Measurements from ENCODE around the gene NOTCH1.
"Not testable (repeated sequence)": the region's sequence is repeated elsewhere in the genome, so short reads cannot be mapped to it uniquely, and the experiment has no call there.

NOTCH1 gene

GRCh38 chr9:136581614-136582447, 36.0 kb upstream of the NOTCH1 start:
- TF ChIP-seq POLR2AphosphoS5 (IDR thresholded peaks at IDR 0.05; ENCODE audit: borderline replicate concordance, low read depth, low read length) (no peak), FOXP2 (optimal IDR thresholded peaks at IDR 0.05; ENCODE audit: control extremely low read depth, extremely low read length, insufficient read depth) (no peak), EZH2 (IDR thresholded peaks at IDR 0.05) (no peak)
- Histone ChIP-seq H3K9me3 (ENCODE audit: low read depth, low read length) (no peaks in the 10 kb centered on the region), H3K4me3 (no peak overlapping the region), H3K36me3 (ENCODE audit: insufficient read depth, low read length) (no peaks in the 10 kb centered on the region), H3K9ac (ENCODE audit: insufficient read length) (no peak overlapping the region), H3K27ac (no peak overlapping the region)
- no peak for DNase-seq (ENCODE audit: low read depth, low spot score)

- H3K9ac ChIP-seq (ENCODE audit: insufficient read length); H3K9me3 ChIP-seq (ENCODE audit: low read depth, low read length); H3K4me3 ChIP-seq; DNase-seq (ENCODE audit: low read depth, low spot score); H3K27ac ChIP-seq; H3K36me3 ChIP-seq (ENCODE audit: insufficient read depth, low read length): not testable (repeated sequence)
These were observed 33.9 kb upstream of the NOTCH1 start for GRCh38 chr9:136579650-136580219.

GRCh38 chr9:136578915-136579649, 33.2 kb upstream of the NOTCH1 start:
- no peak overlapping the region for H3K9ac ChIP-seq (ENCODE audit: insufficient read length)
- no peaks in the 10 kb centered on the region for H3K36me3 ChIP-seq (ENCODE audit: insufficient read depth, low read length)
- H3K9me3 ChIP-seq (ENCODE audit: low read depth, low read length) = no peaks in the 10 kb centered on the region
- DNase-seq (ENCODE audit: low read depth, low spot score) = no peak
- H3K27ac ChIP-seq = no peak overlapping the region
- H3K4me3 ChIP-seq = no peak overlapping the region
- TF ChIP-seq EZH2 (IDR thresholded peaks at IDR 0.05) = no peak
- no peak for TF ChIP-seq FOXP2 (optimal IDR thresholded peaks at IDR 0.05; ENCODE audit: control extremely low read depth, extremely low read length, insufficient read depth)
- no peak for TF ChIP-seq POLR2AphosphoS5 (IDR thresholded peaks at IDR 0.05; ENCODE audit: borderline replicate concordance, low read depth, low read length)

GRCh38 chr9:136578626-136578914, 32.7 kb upstream of the NOTCH1 start:
- Histone ChIP-seq H3K9ac (ENCODE audit: insufficient read length) (no peak overlapping the region), H3K36me3 (ENCODE audit: insufficient read depth, low read length) (no peaks in the 10 kb centered on the region), H3K4me3 (no peak overlapping the region), H3K9me3 (ENCODE audit: low read depth, low read length) (no peaks in the 10 kb centered on the region), H3K27ac (no peak overlapping the region)
- no peak for DNase-seq (ENCODE audit: low read depth, low spot score)
- TF ChIP-seq EZH2 (IDR thresholded peaks at IDR 0.05) (no peak), POLR2AphosphoS5 (IDR thresholded peaks at IDR 0.05; ENCODE audit: borderline replicate concordance, low read depth, low read length) (no peak), FOXP2 (optimal IDR thresholded peaks at IDR 0.05; ENCODE audit: control extremely low read depth, extremely low read length, insufficient read depth) (no peak)

- TF ChIP-seq EZH2 (IDR thresholded peaks at IDR 0.05) = no peak
- no peak for TF ChIP-seq POLR2AphosphoS5 (IDR thresholded peaks at IDR 0.05; ENCODE audit: borderline replicate concordance, low read depth, low read length)
- no peak for TF ChIP-seq FOXP2 (optimal IDR thresholded peaks at IDR 0.05; ENCODE audit: control extremely low read depth, extremely low read length, insufficient read depth)
- H3K4me3 ChIP-seq = no peak overlapping the region
- H3K36me3 ChIP-seq (ENCODE audit: insufficient read depth, low read length) = no peaks in the 10 kb centered on the region
- H3K27ac ChIP-seq = no peak overlapping the region
- no peak for DNase-seq (ENCODE audit: low read depth, low spot score)
- H3K9me3 ChIP-seq (ENCODE audit: low read depth, low read length) = no peaks in the 10 kb centered on the region
- no peak overlapping the region for H3K9ac ChIP-seq (ENCODE audit: insufficient read length)
These were observed 32.2 kb upstream of the NOTCH1 start for GRCh38 chr9:136577941-136578625.

GRCh38 chr9:136576269-136576626, 30.4 kb upstream of the NOTCH1 start:
- H3K9me3 ChIP-seq (ENCODE audit: low read depth, low read length) = no peaks in the 10 kb centered on the region
- H3K4me3 ChIP-seq = no peak overlapping the region
- no peak for DNase-seq (ENCODE audit: low read depth, low spot score)
- H3K36me3 ChIP-seq (ENCODE audit: insufficient read depth, low read length) = no peaks in the 10 kb centered on the region
- TF ChIP-seq EZH2 (IDR thresholded peaks at IDR 0.05) (no peak), POLR2AphosphoS5 (IDR thresholded peaks at IDR 0.05; ENCODE audit: borderline replicate concordance, low read depth, low read length) (no peak), FOXP2 (optimal IDR thresholded peaks at IDR 0.05; ENCODE audit: control extremely low read depth, extremely low read length, insufficient read depth) (no peak)
- no peak overlapping the region for H3K27ac ChIP-seq
- H3K9ac ChIP-seq (ENCODE audit: insufficient read length) = no peak overlapping the region

- no peak for DNase-seq (ENCODE audit: low read depth, low spot score)
- Histone ChIP-seq H3K9ac (ENCODE audit: insufficient read length) (no peak overlapping the region), H3K9me3 (ENCODE audit: low read depth, low read length) (no peaks in the 10 kb centered on the region), H3K36me3 (ENCODE audit: insufficient read depth, low read length) (no peaks in the 10 kb centered on the region), H3K27ac (no peak overlapping the region), H3K4me3 (no peak overlapping the region)
- TF ChIP-seq EZH2 (IDR thresholded peaks at IDR 0.05) = no peak
- TF ChIP-seq FOXP2 (optimal IDR thresholded peaks at IDR 0.05; ENCODE audit: control extremely low read depth, extremely low read length, insufficient read depth) = no peak
- TF ChIP-seq POLR2AphosphoS5 (IDR thresholded peaks at IDR 0.05; ENCODE audit: borderline replicate concordance, low read depth, low read length) = no peak
These were observed 29.9 kb upstream of the NOTCH1 start for GRCh38 chr9:136575626-136576268.

- H3K9me3 ChIP-seq (ENCODE audit: low read depth, low read length); H3K4me3 ChIP-seq; H3K36me3 ChIP-seq (ENCODE audit: insufficient read depth, low read length); DNase-seq (ENCODE audit: low read depth, low spot score); H3K9ac ChIP-seq (ENCODE audit: insufficient read length): not testable (repeated sequence)
- H3K27ac ChIP-seq = 0 out of 2 replicates have a peak overlapping the region, but pooled peaks have one; percentile 31
These were observed 28.8 kb upstream of the NOTCH1 start for GRCh38 chr9:136574606-136575005.

Measured in SK-N-MC (cell line).